Measurements from ENCODE around the gene LCOR.

The LCOR gene

GRCh38 chr10:97037365-97038361, 205.6 kb downstream of the LCOR start:
- DNase-seq, result peak in 1 of 2 experiments; percentile 61

DNA sequence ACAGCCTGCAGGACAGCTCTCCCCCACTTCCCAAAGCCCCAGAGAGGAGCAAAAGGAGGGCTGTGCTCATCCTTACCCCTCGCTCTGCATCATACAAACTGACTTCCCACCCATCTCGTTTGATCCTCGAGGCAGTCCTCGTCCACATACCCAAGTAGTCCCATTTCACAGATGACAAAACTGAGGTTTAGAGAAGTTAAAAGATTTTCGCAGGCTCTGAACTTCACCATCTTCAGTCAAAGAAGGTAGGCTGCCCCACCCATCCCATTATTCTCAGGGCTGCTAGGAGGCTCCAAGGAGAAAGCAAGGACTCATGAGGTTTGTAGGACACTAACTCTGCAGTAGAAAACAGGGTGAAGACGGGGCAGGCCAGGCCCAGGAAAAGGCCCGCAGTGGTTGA, 206.6 kb downstream of the LCOR start:
- no peak for DNase-seq

GRCh38 chr10:97039538-97040247, 207.6 kb downstream of the LCOR start:
- DNase-seq, result no peak

- no peak for DNase-seq
These were observed 208.1 kb downstream of the LCOR start for GRCh38 chr10:97040248-97040584.

DNA sequence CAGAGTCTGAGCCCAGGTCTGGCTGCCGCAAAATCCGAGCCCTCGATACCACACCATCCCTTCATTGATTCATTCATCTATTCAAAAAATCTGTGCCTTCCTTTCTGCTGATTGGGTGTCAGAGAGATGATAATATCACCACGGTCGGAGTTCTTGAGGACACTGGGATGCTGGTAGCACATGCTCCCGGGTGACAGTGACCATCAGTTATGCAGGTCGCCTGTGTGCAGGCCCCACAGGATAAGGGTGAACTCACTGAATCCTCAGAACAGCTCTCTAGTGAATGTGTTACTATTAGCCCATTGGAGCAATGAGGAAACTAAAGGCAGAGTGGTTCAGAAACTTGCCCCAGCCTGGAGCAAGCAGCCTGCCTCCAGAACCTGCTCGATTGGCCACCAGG, 208.6 kb downstream of the LCOR start:
- no peak for DNase-seq

GRCh38 chr10:97042081-97042480, 210.0 kb downstream of the LCOR start:
- DNase-seq, result no peak

DNA sequence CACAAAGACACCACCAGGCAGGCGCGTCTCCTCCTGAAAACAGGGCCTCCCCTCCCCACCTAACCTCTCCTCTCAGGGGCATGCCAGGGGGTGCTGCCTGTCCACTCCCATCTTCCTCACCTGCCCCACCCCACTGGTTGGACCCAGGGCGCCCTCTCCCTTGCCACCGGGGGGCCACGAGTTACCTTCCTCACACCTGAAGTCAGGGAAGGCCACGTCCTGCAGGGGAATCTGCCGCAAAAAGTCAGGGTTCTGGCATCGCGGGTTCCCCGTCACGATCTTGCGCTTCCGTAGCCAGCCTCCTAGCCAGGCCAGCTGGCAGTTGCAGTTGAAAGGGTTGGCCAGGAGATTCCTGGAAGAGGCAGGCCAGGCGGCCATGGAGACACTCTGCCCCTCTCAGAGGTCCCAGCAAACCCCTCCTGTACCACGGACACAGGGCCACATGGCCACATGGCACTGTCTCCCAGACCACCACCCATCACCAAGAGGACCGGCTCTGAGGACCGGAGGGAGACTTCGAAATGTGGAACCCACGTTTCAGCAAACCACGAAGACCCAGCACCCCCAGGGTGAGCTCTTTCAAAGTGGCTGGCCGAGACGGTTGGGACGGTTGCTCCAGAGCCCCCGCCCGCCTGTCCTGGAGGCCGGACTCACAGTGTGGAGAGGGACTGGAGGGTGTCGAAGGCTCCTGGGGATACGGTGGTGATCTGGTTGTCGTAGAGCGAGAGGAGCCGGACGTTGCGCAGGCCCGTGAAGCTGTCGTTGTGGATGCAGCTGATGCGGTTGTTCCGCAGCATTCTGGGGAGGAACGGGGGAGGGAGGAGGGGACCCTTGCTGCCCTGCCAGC, 210.8 kb downstream of the LCOR start:
- DNase-seq, result no peak

- no peak for DNase-seq
These were observed 211.4 kb downstream of the LCOR start for GRCh38 chr10:97043563-97043855.

Data from cerebellar nuclear complex (tissue), 1 donor.